GM10266 (cell line): ENCODE data around the gene HTATIP2.

Source experiments
- DNase-seq: peaks from one replicate; pipeline ENCODE4 v3.0.0; 2012; ENCODE audit errors: extremely low spot score
- CTCF ChIP-seq: IDR thresholded peaks from 2 replicates; pipeline ENCODE4 v1.5.1; 2012; ENCODE audit warnings: mild to moderate bottlenecking, low read depth; ENCODE audit not compliant: control insufficient read depth, insufficient read depth; ENCODE audit errors: missing control alignments

HTATIP2 gene

GRCh38 chr11:20342347-20343141 is 21.0 kb upstream of the HTATIP2 start:
- no peak for DNase-seq
- TF ChIP-seq CTCF: no peak

GRCh38 chr11:20351136-20351535 is 12.4 kb upstream of the HTATIP2 start:
- no peak for TF ChIP-seq CTCF

GRCh38 chr11:20351751-20352262 is 11.7 kb upstream of the HTATIP2 start:
- no peak for DNase-seq
- no peak for TF ChIP-seq CTCF

More at GRCh38 chr11:20351136-20351535, 12.4 kb upstream of the HTATIP2 start:
- DNase-seq: no peak

- peak; percentile 45 for DNase-seq
- TF ChIP-seq CTCF: peak; percentile 83
These were observed 9.6 kb upstream of the HTATIP2 start for GRCh38 chr11:20353829-20354434.

GRCh38 chr11:20355221-20356219 is 8.0 kb upstream of the HTATIP2 start:
- peak; percentile 40 for DNase-seq
- TF ChIP-seq CTCF: peak; percentile 52

- DNase-seq: no peak
- no peak for TF ChIP-seq CTCF
These were observed 6.4 kb upstream of the HTATIP2 start for GRCh38 chr11:20357150-20357549.

- no peak for DNase-seq
- TF ChIP-seq CTCF: no peak
These were observed 2.9 kb upstream of the HTATIP2 start for GRCh38 chr11:20360650-20361049.
